Raji (cell line): ENCODE results near the gene CCNT2.
A peak's percentile ranks its signal among the peaks of the same experiment; 100 is the strongest.

ENCODE experiments used
- POLR2A ChIP-seq: IDR thresholded peaks from 2 replicates; pipeline ENCODE4 v1.6.1; 2011; ENCODE audit warnings: low read depth, low read length, control low read depth; ENCODE audit not compliant: insufficient read depth

The CCNT2 gene

DNA sequence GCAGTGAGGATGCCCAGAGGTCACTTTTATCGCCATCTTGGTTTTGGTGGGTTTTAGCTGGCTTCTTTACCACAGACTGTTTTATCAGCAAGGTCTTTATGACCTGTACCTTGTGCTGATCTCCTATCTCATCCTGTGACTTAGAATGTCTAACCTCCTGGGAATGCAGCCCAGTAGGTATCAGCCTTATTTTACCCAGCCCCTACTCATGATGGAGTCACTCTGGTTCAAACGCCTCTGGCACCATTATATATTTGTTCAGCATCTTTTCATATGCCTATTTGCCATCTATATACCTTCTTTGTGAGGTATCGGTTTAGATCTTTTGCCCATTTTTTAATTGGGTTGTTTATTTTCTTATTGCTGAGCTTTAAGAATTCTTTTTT is 7.2 kb upstream of the CCNT2 start:
- no peak for TF ChIP-seq POLR2A

DNA sequence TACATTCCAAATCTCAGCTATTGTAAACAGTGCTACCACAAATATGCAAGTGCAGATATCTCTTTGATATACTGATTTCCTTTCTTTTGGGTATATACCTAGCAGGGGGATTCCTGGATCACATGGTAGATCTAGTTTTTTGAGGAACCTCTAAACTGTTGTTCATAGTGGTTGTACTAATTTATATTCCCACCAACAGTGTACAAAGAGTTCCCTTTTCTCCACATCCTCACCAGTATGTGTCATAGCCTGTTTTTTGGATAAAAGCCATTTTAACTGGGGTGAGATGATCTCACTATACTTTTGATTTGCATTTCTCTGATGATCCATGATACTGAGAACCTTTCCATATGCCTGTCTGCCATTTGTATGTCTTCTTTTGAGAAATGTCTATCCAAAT is 6.3 kb upstream of the CCNT2 start:
- TF ChIP-seq POLR2A, result no peak

DNA sequence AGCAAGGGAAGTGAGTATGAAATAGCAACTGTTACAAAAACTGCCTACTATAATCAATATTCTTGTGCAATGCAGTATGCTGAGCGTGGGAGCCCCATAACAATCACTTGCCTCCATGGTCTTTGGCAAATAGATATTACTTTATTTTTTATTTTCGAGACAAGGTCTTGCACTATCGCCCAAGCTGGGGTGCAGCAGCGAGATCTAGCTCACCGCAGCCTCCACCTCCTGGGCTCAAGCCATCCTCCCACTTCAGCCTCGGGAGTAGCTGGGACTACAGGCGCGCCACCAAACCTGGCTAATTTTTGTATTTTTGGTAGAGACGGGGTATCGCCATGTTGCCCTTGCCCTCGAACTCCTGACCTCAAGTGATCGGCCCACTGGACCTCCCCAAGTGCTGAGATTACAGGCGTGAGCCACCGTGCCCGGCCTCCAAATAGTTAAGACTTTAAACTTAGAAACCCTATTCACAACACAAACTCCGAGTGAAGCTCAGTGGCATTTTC is 1.2 kb upstream of the CCNT2 start:
- TF ChIP-seq POLR2A, result no peak

DNA sequence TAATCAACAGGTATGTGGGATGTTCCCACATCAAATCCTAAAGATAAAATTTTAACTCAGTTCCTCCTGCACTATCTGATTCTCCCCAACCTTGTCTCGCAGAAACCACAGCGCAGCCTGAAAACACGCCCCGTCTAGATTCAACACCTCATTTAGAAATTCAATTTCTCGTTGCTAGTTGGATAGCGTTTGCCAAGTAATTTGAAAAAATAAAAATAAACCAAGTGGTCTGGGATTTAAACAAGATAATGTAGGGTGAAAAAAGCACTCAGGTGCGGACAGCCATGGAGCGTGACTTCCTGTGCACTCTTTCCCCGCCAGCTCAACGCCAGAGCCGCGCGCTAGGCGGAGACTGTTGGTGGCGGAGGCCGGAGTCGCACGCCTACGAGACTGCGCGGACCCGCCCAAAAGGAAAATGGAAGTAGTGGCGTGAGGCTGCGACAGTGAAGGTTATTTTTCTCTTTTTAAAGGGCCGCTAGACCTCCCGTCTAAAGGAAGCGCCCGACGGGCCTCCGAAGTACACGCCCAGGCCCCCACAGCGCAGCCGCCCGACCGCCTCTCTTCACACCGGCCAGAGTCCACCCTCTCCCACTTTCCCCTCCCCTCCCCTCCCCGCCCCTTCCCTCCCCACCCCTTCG is 615 bp upstream of the CCNT2 start:
- TF ChIP-seq POLR2A, result peak; percentile 73

DNA sequence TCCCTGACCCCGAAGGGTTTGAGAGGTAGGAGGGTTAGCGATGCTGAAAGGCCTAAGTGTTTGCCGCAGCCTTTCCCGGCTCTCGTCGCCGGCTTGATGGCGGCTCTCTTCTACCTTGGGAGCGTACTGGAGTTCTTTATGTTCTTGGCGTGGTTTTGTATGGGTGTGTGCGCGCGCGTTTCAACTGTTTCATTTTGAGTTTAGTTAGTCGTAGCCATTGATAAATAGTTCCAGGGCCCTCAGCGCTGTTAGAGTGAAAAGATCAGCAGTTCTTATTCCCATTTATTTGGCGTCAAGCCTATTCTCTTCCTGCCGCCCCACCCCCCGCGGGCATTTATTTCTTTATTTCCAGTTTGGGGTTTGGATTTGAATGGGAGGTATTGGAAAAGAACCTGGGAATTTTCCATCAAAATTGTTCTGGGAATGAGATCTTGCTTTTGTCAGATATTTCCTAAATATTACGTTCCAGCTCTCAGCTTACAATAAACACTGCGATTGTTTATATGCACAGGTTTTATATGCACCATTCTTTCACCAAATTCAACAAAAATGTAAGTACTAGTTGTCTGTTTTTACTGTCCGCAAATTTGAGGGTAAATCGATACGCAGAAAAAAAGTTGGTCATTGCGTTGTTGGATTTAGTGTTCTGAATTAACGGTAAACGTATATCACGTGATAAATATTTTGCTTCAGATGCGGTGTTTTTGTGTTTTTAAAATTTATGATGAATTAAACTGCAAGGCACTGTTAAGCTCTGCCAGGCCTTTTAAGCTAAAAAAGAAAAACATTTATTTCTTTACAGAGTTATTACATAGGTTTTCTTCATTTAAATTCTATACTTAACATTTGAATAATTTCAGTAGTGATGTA is 954 bp downstream of the CCNT2 start:
- no peak for TF ChIP-seq POLR2A

DNA sequence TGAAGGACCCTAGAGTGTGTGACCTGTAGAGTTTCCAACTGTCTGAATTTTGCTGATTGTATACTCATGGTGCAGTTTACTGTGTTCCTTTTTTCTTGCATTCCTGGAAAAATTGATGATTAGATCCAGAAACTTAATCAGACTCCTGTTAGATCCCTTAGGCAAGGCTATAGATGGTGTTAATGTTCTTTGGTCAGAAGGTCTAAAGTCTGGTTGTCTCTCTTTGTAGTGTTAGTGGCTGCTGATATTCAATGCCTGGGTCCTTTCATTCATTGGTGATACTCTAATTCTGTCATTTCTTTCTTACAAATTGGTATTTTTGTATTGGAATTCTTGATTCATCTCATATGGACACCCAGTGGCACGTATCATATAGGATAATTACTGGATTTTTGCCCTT is 6.3 kb downstream of the CCNT2 start:
- TF ChIP-seq POLR2A, result no peak

DNA sequence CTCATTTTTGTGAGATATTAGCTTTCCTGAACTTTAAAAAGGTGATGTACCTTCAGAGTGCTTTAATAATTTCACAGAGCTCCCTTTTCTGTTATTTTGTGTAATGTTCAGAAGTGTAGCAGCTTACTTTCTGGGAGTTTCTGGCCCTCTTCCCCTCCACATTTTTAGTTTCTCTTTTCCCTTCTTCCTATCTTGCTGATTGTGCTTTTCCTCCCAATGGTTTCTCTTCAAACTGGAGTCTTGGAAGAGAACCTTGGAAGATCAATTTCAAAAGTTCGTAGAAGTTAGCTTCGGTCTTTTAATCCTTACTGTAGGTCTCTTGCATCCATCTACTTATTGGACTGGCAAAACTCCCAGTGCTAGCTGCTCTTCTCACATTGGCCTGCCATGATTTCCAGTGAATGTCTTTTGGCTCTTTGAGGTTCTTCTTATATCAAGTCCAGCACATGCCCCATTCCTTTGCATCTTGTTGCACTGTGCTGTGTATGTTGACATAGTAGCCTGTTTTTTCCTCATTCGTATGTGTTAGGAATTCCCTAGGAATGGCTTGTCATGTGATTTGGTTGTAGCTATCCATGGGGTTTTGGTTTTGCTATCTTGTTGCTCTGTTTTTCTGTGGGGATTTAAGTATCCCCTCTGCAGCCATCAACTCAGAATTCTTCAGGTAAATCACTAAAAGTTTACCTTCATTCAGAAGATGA is 7.8 kb downstream of the CCNT2 start:
- TF ChIP-seq POLR2A, result no peak

DNA sequence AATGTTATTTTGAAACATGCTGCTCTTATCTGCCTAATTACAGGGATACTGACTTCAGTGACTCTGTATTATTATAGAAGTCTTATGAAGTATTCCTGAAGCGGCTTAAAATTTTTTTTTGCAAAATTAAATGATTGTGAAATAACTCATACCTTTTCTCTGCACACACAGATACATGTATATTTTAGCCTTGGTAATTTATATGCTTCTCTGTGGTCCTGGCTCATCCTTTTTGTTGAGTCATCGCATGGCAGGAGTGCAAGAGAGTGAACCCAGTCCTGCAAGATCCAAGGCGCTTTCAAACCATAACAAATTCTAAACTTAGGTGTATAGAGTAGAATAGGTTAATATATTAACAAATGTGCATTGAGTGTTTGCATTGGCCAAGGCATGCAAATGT is 8.6 kb downstream of the CCNT2 start:
- TF ChIP-seq POLR2A, result no peak

DNA sequence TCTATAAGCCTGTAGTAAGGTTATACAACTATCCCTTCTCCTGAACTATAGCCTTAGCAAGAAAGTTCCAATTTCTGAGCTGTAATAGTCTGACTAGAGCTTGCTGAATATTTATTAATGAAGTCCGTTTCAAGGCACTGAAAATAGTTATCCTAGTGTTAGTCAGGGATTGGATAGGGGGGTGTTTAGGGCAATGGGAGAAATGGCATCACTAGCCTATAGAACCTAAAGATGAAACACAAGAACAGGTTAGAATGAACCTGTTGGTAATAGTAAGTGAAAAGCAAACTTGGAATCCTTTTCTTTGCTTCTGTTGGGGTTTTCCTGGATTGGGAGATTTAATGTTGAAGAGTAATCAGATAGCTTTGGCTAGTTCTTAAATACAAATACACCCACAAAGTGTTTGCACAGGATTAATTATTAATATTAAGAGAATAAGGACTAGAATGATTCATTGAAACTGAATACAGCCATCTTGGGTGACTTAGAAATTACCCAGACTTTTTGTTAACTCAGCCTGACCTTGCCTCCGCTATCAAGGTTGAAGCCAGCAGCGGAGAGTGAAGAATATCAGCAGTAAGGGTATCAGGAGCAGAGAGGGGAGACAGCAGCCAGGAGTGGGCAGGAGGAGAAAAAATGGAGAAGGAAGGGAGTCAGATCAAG is 14.4 kb downstream of the CCNT2 start:
- TF ChIP-seq POLR2A, result no peak

DNA sequence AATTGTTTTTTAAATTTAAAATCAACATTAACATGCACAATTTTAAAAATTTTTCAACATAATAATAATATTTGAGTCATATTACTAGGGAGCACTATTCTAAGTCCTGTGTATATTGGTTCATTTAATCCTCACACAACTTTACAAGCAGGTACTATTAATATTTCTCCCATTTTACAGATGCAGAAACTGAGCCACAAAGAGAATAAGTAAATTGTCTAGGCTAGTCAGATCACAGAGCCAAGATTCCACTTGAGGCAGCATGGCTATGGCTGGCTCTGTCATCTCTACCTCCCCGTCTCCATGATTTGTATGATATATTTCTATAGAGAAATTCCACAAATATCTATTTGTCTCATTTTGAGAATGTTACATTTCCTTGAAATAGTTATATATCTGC is 15.1 kb downstream of the CCNT2 start:
- TF ChIP-seq POLR2A, result no peak

DNA sequence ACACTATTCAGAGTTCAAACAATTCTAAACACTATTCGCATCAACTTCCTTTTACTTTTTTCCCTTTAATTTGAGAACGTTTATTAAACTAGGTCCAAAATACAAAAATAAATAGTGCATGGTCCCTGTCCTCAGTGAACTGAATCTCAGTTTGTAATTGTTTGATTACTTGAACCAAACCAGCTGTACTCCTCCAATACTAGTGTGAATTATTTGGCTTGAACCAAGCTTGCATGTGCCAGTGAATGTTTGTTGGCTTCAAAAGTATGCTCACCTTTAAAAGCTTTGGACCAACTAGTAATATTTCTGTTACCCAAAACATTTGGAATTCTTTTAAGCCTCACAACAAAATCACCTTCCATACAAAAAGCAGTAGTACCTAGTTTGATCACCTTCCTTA is 15.5 kb downstream of the CCNT2 start:
- TF ChIP-seq POLR2A, result no peak

DNA sequence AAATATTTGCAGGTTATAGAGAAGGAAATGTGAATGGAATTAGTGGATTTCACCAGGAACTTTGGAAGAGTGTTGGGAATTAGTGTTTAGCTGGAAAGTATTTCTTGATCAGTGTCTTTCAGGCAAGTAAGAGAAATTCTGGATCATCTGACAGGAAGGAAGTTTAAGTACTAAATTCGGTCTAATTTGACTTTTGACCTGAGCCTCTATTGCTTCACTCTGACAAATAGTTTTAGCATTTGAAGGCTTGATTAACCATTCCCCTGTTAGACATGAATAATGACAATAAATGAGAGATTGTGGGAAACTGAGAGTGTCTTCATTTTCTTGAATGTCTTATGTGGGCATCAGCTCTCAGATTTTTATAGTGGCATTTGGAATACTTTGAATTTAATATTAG is 16.0 kb downstream of the CCNT2 start:
- TF ChIP-seq POLR2A, result no peak

DNA sequence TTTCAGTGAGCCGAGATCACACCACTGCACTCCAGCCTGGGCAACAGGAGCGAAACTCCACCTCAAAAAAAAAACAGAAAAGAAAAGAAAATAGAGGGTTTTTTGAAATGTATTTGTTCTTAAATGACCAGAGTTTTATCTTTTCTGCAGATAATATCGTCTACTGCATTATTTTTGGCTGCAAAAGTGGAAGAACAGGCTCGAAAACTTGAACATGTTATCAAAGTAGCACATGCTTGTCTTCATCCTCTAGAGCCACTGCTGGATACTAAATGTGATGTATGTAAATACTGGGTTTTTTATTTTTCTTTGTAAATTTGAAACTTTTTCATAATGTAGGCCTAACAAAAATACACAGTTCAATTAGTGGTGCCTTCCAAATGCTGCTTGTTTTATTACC is 18.1 kb downstream of the CCNT2 start:
- TF ChIP-seq POLR2A, result no peak

DNA sequence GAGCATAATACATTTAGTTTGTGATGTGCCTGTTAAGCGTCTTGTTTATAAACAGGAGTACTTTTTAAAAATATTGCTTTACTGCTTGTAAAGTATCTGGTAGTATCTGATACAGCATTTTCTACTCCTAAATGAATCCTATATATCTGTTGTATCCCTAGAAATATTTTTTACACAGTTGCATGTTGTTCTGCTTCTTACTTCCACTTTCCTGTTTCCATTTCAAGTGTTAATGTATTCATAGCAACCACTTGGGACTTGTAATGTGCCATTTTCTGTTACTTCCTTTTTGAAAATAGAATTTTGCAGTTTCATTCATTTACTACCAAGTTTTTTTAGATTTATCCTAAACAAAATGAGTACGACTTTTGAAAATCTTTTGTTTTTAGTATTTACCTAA is 24.9 kb downstream of the CCNT2 start:
- TF ChIP-seq POLR2A, result no peak

DNA sequence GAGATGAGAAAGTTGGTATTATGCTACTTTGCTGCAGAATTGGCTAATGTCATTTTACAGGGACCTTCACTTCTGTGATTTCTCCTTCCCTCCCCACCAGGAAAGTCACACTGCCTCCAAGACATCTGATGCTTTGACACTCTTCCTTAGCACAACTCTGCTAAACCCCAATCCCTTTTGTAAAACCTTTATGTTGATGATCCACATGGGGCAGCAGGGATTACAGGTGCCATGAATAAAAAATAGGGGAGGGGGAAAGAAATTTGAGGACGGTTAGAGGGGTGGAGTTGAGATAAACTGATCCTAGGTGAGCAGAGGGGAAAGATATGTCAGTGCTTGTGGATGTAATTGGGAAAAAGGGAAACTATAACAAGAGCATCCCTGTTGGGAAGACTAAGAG is 26.4 kb downstream of the CCNT2 start:
- TF ChIP-seq POLR2A, result no peak
